ENCODE results near the gene TRIM66.

The TRIM66 gene, protein sequence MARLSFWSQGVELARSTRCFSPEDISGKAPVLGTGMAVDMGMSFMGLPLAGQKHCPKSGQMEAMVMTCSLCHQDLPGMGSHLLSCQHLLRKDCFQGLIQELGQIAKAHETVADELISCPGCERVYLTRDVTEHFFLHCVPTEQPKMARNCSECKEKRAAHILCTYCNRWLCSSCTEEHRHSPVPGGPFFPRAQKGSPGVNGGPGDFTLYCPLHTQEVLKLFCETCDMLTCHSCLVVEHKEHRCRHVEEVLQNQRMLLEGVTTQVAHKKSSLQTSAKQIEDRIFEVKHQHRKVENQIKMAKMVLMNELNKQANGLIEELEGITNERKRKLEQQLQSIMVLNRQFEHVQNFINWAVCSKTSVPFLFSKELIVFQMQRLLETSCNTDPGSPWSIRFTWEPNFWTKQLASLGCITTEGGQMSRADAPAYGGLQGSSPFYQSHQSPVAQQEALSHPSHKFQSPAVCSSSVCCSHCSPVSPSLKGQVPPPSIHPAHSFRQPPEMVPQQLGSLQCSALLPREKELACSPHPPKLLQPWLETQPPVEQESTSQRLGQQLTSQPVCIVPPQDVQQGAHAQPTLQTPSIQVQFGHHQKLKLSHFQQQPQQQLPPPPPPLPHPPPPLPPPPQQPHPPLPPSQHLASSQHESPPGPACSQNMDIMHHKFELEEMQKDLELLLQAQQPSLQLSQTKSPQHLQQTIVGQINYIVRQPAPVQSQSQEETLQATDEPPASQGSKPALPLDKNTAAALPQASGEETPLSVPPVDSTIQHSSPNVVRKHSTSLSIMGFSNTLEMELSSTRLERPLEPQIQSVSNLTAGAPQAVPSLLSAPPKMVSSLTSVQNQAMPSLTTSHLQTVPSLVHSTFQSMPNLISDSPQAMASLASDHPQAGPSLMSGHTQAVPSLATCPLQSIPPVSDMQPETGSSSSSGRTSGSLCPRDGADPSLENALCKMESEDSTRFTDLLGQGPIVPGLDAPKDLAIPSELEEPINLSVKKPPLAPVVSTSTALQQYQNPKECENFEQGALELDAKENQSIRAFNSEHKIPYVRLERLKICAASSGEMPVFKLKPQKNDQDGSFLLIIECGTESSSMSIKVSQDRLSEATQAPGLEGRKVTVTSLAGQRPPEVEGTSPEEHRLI (N-terminal part only)
- long read RNA-seq, partial matches to known transcripts: 1 of 7 reads
- long read RNA-seq, other reads (novel, unspliced or antisense): 5 of 7 reads

DNA sequence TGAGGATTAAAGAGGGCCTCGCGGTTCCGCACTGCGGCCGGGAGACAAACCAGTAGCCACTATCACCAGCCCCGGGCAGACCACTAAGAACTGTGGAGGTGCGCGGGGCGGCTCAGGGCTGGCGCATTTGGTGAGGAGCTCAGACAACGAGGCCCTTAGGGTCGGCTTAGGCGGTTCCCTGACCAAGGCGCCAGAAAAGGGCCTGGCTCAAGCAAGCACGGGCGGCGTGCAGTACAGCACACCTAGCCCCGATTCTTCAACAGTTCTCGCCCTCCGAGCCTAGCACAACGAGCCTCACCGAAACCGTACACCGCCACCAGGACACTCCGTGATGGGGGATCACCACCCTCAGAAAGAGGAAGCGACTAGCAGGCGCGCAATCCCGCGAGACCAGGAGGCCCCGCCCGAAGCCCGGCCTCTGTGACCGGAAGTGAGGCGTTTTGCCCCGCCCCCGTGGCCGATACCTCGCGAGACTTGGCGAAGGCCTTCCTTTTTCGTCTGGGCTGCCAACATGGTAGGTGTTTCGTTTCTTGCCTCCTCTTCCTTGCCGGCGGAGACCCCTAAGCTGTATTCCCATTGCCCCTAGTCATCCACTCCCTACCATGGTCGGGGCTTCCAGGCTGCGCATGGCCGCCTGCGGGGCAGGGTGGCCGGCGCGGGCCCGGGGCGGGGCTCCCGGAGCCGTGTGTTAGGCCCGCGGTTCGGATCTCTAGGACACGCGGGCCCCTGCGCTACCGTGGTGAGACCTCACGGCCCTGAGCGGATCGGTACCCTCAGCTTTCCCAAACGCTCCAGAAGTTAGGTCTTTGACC is at the start of gene TRIM66, which contains the start of gene RPL27A:
TRIM66 (minus strand) TSS at position 363 of the 812 bp plus-strand sequence. CDS start 10,391 bp downstream, outside the sequence.
RPL27A (plus strand) TSS at position 490 of the 812 bp plus-strand sequence; CDS start at position 512, 22 bp downstream.
- TF ChIP-seq GABPA (IDR thresholded peaks at IDR 0.05; ENCODE audit: low read depth): peak; percentile 68
- peak; percentile 99 for TF ChIP-seq POLR2AphosphoS5 (IDR thresholded peaks at IDR 0.05; ENCODE audit: low read depth)
- TF ChIP-seq, protein P1, sequence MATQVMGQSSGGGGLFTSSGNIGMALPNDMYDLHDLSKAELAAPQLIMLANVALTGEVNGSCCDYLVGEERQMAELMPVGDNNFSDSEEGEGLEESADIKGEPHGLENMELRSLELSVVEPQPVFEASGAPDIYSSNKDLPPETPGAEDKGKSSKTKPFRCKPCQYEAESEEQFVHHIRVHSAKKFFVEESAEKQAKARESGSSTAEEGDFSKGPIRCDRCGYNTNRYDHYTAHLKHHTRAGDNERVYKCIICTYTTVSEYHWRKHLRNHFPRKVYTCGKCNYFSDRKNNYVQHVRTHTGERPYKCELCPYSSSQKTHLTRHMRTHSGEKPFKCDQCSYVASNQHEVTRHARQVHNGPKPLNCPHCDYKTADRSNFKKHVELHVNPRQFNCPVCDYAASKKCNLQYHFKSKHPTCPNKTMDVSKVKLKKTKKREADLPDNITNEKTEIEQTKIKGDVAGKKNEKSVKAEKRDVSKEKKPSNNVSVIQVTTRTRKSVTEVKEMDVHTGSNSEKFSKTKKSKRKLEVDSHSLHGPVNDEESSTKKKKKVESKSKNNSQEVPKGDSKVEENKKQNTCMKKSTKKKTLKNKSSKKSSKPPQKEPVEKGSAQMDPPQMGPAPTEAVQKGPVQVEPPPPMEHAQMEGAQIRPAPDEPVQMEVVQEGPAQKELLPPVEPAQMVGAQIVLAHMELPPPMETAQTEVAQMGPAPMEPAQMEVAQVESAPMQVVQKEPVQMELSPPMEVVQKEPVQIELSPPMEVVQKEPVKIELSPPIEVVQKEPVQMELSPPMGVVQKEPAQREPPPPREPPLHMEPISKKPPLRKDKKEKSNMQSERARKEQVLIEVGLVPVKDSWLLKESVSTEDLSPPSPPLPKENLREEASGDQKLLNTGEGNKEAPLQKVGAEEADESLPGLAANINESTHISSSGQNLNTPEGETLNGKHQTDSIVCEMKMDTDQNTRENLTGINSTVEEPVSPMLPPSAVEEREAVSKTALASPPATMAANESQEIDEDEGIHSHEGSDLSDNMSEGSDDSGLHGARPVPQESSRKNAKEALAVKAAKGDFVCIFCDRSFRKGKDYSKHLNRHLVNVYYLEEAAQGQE (IDR thresholded peaks at IDR 0.05; ENCODE audit: insufficient replicate concordance, low read depth): peak; percentile 72
- peak; percentile 97 for TF ChIP-seq SPI1 (IDR thresholded peaks at IDR 0.05; ENCODE audit: borderline replicate concordance, low read depth)
- TF ChIP-seq, protein P2, sequence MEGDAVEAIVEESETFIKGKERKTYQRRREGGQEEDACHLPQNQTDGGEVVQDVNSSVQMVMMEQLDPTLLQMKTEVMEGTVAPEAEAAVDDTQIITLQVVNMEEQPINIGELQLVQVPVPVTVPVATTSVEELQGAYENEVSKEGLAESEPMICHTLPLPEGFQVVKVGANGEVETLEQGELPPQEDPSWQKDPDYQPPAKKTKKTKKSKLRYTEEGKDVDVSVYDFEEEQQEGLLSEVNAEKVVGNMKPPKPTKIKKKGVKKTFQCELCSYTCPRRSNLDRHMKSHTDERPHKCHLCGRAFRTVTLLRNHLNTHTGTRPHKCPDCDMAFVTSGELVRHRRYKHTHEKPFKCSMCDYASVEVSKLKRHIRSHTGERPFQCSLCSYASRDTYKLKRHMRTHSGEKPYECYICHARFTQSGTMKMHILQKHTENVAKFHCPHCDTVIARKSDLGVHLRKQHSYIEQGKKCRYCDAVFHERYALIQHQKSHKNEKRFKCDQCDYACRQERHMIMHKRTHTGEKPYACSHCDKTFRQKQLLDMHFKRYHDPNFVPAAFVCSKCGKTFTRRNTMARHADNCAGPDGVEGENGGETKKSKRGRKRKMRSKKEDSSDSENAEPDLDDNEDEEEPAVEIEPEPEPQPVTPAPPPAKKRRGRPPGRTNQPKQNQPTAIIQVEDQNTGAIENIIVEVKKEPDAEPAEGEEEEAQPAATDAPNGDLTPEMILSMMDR (IDR thresholded peaks at IDR 0.05; ENCODE audit: insufficient read depth, low read length): no peak

DNA sequence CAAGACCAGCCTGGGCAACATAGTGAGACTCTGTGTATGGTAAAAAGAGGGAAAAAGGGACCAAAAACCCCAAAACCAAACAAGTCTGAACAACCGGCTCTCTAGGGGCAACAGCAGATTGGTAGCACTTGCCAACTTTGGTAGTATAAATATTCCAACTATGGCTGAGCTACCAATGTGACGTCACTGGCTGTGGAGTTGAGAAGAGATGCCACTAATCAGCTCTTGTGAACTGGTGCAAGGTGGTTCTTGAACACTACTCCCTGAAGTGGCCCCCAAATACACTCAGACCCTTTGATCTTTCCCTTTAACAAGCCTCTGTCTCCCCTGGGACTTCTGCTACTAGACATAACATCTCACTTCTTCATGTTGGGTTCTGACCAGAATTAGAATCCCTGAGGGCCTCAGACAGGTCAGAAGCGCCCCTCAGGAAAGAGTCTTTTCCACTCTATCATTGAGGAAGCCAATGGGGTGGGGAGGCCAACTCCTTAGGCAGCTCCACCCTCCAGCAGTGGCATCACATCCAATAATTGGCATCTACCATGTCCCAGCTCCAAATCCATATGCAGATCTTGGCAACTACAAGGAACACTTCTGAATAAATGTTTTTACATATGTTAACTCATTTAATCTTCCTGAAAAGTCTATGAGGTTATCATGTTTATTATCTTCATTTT is 49.3 kb upstream of the TRIM66 start:
- Histone ChIP-seq H3K4me3 (replicated peaks; ENCODE audit: insufficient read depth, low read length) (no peak overlapping the region), H3K27ac (replicated peaks) (peak overlapping the region; percentile 28), H3K27me3 (ENCODE audit: insufficient read depth, poor library complexity, severe bottlenecking) (no peaks in the 10 kb centered on the region)
- DNase-seq (ENCODE audit: low read depth in 1 of 2, low spot score in 1 of 2): no peak
- TF ChIP-seq, protein P1 (IDR thresholded peaks at IDR 0.05; ENCODE audit: insufficient replicate concordance, low read depth): no peak
- TF ChIP-seq POLR2AphosphoS5 (IDR thresholded peaks at IDR 0.05; ENCODE audit: low read depth) (no peak), GABPA (IDR thresholded peaks at IDR 0.05; ENCODE audit: low read depth) (no peak), SPI1 (IDR thresholded peaks at IDR 0.05; ENCODE audit: borderline replicate concordance, low read depth) (no peak)
- TF ChIP-seq, protein P2 (IDR thresholded peaks at IDR 0.05; ENCODE audit: insufficient read depth, low read length): no peak

More for the DNA sequence above, at the start of gene TRIM66, which contains the start of gene RPL27A:
- peak within 1 kb of the TSS; percentile 66 for H3K4me3 ChIP-seq (replicated peaks; ENCODE audit: insufficient read depth, low read length)
- peak within 1 kb of the TSS; percentile 99 for H3K27ac ChIP-seq (replicated peaks)
- DNase-seq (ENCODE audit: low read depth in 1 of 2, low spot score in 1 of 2): peak; percentile 96 to 98
- H3K27me3 ChIP-seq (ENCODE audit: insufficient read depth, poor library complexity, severe bottlenecking): no peaks in the 10 kb centered on the region

Measured in HL-60 (cell line).